ENCODE results near the gene ZMIZ1.

ZMIZ1 gene

GRCh38 chr10:79101560-79102497 lies 33.1 kb downstream of the ZMIZ1 start (continued):
- TF ChIP-seq TRIM28 (IDR thresholded peaks at IDR 0.05; ENCODE audit: borderline replicate concordance, low read length) (no peak), ZBTB48 (tag by site-specific recombination; IDR thresholded peaks at IDR 0.05) (no peak), ZNF10 (tag by site-specific recombination; IDR thresholded peaks at IDR 0.05) (no peak), ZNF266 (tag by site-specific recombination; IDR thresholded peaks at IDR 0.05; ENCODE audit: low read depth) (no peak), MEIS1 (CRISPR knock-in tag; IDR thresholded peaks at IDR 0.05; ENCODE audit: borderline replicate concordance) (no peak), ZBTB8A (tag by site-specific recombination; IDR thresholded peaks at IDR 0.05) (peak; percentile 69), ZNF785 (tag by site-specific recombination; IDR thresholded peaks at IDR 0.05) (no peak), PATZ1 (tag by site-specific recombination; IDR thresholded peaks at IDR 0.05) (peak; percentile 55; the same call in 1 of the 2 replicates), MYNN (tag by site-specific recombination; IDR thresholded peaks at IDR 0.05; ENCODE audit: borderline replicate concordance) (no peak), ZNF404 (tag by site-specific recombination; IDR thresholded peaks at IDR 0.05) (no peak), ZBTB49 (tag by site-specific recombination; IDR thresholded peaks at IDR 0.05; ENCODE audit: low read depth) (no peak), ZNF555 (tag by site-specific recombination; conservative IDR thresholded peaks at IDR 0.05) (no peak), ZNF48 (tag by site-specific recombination; IDR thresholded peaks at IDR 0.05) (no peak), ZNF529 (tag by site-specific recombination; IDR thresholded peaks at IDR 0.05; ENCODE audit: insufficient replicate concordance) (no peak), ZNF350 (tag by site-specific recombination; IDR thresholded peaks at IDR 0.05) (no peak), KLF16 (tag by site-specific recombination; IDR thresholded peaks at IDR 0.05) (no peak)
- TF ChIP-seq, protein P1, sequence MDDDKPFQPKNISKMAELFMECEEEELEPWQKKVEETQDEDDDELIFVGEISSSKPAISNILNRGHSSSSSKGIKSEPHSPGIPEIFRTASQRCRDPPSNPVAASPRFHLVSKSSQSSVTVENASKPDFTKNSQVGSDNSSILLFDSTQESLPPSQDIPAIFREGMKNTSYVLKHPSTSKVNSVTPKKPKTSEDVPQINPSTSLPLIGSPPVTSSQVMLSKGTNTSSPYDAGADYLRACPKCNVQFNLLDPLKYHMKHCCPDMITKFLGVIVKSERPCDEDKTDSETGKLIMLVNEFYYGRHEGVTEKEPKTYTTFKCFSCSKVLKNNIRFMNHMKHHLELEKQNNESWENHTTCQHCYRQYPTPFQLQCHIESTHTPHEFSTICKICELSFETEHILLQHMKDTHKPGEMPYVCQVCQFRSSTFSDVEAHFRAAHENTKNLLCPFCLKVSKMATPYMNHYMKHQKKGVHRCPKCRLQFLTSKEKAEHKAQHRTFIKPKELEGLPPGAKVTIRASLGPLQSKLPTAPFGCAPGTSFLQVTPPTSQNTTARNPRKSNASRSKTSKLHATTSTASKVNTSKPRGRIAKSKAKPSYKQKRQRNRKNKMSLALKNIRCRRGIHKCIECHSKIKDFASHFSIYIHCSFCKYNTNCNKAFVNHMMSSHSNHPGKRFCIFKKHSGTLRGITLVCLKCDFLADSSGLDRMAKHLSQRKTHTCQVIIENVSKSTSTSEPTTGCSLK (tag by site-specific recombination; IDR thresholded peaks at IDR 0.05): no peak
- TF ChIP-seq, protein P2, sequence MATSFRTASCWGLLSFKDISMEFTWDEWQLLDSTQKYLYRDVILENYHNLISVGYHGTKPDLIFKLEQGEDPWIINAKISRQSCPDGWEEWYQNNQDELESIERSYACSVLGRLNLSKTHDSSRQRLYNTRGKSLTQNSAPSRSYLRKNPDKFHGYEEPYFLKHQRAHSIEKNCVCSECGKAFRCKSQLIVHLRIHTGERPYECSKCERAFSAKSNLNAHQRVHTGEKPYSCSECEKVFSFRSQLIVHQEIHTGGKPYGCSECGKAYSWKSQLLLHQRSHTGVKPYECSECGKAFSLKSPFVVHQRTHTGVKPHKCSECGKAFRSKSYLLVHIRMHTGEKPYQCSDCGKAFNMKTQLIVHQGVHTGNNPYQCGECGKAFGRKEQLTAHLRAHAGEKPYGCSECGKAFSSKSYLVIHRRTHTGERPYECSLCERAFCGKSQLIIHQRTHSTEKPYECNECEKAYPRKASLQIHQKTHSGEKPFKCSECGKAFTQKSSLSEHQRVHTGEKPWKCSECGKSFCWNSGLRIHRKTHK (tag by site-specific recombination; IDR thresholded peaks at IDR 0.05): no peak
- TF ChIP-seq, protein P3, sequence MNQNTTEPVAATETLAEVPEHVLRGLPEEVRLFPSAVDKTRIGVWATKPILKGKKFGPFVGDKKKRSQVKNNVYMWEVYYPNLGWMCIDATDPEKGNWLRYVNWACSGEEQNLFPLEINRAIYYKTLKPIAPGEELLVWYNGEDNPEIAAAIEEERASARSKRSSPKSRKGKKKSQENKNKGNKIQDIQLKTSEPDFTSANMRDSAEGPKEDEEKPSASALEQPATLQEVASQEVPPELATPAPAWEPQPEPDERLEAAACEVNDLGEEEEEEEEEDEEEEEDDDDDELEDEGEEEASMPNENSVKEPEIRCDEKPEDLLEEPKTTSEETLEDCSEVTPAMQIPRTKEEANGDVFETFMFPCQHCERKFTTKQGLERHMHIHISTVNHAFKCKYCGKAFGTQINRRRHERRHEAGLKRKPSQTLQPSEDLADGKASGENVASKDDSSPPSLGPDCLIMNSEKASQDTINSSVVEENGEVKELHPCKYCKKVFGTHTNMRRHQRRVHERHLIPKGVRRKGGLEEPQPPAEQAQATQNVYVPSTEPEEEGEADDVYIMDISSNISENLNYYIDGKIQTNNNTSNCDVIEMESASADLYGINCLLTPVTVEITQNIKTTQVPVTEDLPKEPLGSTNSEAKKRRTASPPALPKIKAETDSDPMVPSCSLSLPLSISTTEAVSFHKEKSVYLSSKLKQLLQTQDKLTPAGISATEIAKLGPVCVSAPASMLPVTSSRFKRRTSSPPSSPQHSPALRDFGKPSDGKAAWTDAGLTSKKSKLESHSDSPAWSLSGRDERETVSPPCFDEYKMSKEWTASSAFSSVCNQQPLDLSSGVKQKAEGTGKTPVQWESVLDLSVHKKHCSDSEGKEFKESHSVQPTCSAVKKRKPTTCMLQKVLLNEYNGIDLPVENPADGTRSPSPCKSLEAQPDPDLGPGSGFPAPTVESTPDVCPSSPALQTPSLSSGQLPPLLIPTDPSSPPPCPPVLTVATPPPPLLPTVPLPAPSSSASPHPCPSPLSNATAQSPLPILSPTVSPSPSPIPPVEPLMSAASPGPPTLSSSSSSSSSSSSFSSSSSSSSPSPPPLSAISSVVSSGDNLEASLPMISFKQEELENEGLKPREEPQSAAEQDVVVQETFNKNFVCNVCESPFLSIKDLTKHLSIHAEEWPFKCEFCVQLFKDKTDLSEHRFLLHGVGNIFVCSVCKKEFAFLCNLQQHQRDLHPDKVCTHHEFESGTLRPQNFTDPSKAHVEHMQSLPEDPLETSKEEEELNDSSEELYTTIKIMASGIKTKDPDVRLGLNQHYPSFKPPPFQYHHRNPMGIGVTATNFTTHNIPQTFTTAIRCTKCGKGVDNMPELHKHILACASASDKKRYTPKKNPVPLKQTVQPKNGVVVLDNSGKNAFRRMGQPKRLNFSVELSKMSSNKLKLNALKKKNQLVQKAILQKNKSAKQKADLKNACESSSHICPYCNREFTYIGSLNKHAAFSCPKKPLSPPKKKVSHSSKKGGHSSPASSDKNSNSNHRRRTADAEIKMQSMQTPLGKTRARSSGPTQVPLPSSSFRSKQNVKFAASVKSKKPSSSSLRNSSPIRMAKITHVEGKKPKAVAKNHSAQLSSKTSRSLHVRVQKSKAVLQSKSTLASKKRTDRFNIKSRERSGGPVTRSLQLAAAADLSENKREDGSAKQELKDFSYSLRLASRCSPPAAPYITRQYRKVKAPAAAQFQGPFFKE (tag by site-specific recombination; IDR thresholded peaks at IDR 0.05; ENCODE audit: borderline replicate concordance): no peak
- TF ChIP-seq, protein P4, sequence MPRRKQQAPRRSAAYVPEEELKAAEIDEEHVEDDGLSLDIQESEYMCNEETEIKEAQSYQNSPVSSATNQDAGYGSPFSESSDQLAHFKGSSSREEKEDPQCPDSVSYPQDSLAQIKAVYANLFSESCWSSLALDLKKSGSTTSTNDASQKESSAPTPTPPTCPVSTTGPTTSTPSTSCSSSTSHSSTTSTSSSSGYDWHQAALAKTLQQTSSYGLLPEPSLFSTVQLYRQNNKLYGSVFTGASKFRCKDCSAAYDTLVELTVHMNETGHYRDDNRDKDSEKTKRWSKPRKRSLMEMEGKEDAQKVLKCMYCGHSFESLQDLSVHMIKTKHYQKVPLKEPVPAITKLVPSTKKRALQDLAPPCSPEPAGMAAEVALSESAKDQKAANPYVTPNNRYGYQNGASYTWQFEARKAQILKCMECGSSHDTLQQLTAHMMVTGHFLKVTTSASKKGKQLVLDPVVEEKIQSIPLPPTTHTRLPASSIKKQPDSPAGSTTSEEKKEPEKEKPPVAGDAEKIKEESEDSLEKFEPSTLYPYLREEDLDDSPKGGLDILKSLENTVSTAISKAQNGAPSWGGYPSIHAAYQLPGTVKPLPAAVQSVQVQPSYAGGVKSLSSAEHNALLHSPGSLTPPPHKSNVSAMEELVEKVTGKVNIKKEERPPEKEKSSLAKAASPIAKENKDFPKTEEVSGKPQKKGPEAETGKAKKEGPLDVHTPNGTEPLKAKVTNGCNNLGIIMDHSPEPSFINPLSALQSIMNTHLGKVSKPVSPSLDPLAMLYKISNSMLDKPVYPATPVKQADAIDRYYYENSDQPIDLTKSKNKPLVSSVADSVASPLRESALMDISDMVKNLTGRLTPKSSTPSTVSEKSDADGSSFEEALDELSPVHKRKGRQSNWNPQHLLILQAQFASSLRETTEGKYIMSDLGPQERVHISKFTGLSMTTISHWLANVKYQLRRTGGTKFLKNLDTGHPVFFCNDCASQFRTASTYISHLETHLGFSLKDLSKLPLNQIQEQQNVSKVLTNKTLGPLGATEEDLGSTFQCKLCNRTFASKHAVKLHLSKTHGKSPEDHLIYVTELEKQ (tag by site-specific recombination; IDR thresholded peaks at IDR 0.05; ENCODE audit: borderline replicate concordance): no peak; the same call in 1 of the 2 replicates

Data from HEK293 (cell line).